ENCODE data around the gene PCGF2. TPM values are rescaled to one million over a fixed set of nuclear protein-coding genes. Genes with fewer than 3 reads are reported as not detected.

PCGF2 gene
- total RNA-seq, 1 donor from 2014 or later = 40.7 TPM

GRCh38 chr17:38751808-38752307, 3.7 kb upstream of the PCGF2 start:
- no peak for DNase-seq (ENCODE audit: low spot score)

GRCh38 chr17:38751144-38751807, 3.1 kb upstream of the PCGF2 start:
- DNase-seq (ENCODE audit: low spot score) = no peak

GRCh38 chr17:38750312-38751121, 2.4 kb upstream of the PCGF2 start:
- DNase-seq (ENCODE audit: low spot score) = no peak

- no peak for DNase-seq (ENCODE audit: low spot score)
These were observed 1.8 kb upstream of the PCGF2 start for GRCh38 chr17:38750044-38750311.

GRCh38 chr17:38749223-38750043, 1.3 kb upstream of the PCGF2 start:
- peak; percentile 95 for DNase-seq (ENCODE audit: low spot score)

GRCh38 chr17:38748892-38749222, 721 bp upstream of the PCGF2 start:
- DNase-seq (ENCODE audit: low spot score) = no peak

GRCh38 chr17:38747463-38748148, 530 bp downstream of the PCGF2 start:
- no peak for DNase-seq (ENCODE audit: low spot score)

GRCh38 chr17:38746849-38747462, 1.2 kb downstream of the PCGF2 start:
- no peak for DNase-seq (ENCODE audit: low spot score)

- no peak for DNase-seq (ENCODE audit: low spot score)
These were observed 1.9 kb downstream of the PCGF2 start for GRCh38 chr17:38746004-38746848.

GRCh38 chr17:38745545-38745944, 2.6 kb downstream of the PCGF2 start:
- DNase-seq (ENCODE audit: low spot score) = no peak

- no peak for DNase-seq (ENCODE audit: low spot score)
These were observed 4.5 kb downstream of the PCGF2 start for GRCh38 chr17:38743556-38744171.

GRCh38 chr17:38742411-38743308, 5.5 kb downstream of the PCGF2 start:
- no peak for DNase-seq (ENCODE audit: low spot score)

- DNase-seq (ENCODE audit: low spot score) = no peak
These were observed 6.2 kb downstream of the PCGF2 start for GRCh38 chr17:38741921-38742410.

- no peak for DNase-seq (ENCODE audit: low spot score)
These were observed 6.7 kb downstream of the PCGF2 start for GRCh38 chr17:38741461-38741860.

GRCh38 chr17:38740806-38741205, 7.3 kb downstream of the PCGF2 start:
- no peak for DNase-seq (ENCODE audit: low spot score)

- DNase-seq (ENCODE audit: low spot score) = no peak
These were observed 8.1 kb downstream of the PCGF2 start for GRCh38 chr17:38740044-38740443.

- no peak for DNase-seq (ENCODE audit: low spot score)
These were observed 8.8 kb downstream of the PCGF2 start for GRCh38 chr17:38739305-38739704.

GRCh38 chr17:38738686-38739085, 9.4 kb downstream of the PCGF2 start:
- no peak for DNase-seq (ENCODE audit: low spot score)
